ENCODE results near the gene NLGN3. TPM values are rescaled to one million over a fixed set of nuclear protein-coding genes. Genes with fewer than 3 reads are reported as not detected.
A peak's percentile ranks its signal among the peaks of the same experiment; 100 is the strongest.

The NLGN3 gene
- total RNA-seq, 1 donor from 2014 or later, result 3.7 TPM

DNA sequence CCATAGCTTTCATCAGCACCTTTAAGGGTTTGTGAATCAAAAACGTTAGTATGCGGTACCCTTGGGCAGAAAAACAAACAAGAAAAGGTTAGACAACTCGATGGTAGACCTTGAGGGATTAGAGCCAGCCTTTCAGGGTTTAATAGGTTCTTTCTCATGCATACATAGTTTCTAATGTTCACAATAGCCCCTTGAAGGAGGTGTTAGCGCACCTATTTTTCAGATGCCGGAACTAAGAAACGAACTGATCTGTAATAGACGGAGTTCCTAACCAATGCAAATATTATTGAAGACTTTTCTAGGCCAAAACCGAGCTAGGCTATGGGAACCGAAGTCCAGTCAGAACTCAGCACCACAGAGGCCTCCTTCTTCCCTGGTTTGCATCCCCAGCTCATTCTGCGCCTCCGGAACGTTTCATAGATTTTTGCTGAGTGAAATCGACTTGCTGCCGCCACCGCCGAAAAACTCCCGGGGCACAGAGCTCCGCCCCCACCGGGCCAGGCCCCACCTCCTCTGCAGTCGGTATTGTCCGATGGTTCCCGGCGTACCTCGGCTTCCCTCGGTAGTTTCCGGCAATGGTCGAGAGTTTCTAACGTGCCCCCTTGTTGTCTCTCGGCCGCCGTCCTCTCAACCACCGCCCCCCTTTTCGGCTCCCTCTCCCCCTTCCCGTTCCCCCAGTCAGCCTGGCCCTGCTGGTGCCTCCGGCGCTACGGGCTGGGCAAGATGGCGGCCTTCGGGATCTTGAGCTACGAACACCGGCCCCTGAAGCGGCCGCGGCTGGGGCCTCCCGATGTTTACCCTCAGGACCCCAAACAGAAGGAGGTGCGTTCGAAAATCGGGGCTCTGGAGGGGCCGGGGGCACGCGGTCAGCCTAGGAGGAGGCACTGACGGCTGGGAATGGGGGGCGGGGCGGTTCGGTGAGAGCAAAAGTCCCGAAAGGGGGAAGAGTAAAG is 26.3 kb upstream of the NLGN3 start, which contains the start of gene MED12:
Gene MED12, plus strand, starts transcription at position 565 of the 953 bp plus-strand sequence. Its CDS starts 159 bp downstream, at position 724.
- peak; percentile 94 for DNase-seq

DNA sequence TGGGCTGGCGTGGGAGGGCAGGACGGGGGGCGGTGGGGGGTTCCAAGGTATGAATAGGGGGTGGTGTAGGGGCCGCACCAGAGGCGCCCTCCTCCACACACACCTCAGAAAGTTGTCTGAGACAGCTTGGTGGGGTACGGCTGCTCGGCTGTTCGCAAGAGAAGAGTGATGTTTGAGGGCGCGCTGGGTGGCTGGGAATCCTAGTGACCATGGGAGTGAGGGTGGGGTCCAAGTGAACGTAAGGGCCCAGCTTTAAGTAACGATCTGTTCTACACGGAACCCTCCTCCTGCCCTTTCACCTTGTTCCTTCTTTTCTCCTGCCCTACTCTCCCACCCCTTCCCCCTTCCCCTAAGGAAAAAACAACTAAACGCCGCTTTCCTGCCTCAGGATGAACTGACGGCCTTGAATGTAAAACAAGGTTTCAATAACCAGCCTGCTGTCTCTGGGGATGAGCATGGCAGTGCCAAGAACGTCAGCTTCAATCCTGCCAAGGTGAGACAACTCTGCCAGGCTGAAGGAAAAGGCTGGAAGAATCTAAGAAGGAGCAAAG is 25.6 kb upstream of the NLGN3 start:
- no peak for DNase-seq

DNA sequence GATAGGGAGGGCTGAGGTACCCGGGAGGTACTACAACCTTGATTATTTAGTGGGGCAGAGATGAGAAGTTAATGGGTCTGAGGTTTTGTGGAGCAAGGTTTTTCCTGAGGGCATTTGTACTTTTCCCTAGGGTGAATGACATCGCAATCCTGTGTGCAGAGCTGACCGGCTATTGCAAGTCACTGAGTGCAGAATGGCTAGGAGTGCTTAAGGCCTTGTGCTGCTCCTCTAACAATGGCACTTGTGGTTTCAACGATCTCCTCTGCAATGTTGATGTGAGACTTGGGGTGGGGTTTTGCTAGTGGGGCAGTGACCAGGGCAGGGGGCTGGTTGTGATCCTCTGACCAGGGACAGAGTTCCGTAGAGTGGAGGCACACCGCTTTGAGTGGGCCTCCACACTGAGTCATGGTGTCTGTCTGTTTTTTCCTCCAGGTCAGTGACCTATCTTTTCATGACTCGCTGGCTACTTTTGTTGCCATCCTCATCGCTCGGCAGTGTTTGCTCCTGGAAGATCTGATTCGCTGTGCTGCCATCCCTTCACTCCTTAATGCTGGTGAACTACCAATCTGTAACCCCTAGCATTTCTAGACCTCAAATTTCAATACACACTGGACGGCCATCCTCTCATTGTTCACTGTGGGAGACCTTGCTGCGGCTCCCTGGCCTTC is 16.3 kb upstream of the NLGN3 start:
- no peak for DNase-seq

DNA sequence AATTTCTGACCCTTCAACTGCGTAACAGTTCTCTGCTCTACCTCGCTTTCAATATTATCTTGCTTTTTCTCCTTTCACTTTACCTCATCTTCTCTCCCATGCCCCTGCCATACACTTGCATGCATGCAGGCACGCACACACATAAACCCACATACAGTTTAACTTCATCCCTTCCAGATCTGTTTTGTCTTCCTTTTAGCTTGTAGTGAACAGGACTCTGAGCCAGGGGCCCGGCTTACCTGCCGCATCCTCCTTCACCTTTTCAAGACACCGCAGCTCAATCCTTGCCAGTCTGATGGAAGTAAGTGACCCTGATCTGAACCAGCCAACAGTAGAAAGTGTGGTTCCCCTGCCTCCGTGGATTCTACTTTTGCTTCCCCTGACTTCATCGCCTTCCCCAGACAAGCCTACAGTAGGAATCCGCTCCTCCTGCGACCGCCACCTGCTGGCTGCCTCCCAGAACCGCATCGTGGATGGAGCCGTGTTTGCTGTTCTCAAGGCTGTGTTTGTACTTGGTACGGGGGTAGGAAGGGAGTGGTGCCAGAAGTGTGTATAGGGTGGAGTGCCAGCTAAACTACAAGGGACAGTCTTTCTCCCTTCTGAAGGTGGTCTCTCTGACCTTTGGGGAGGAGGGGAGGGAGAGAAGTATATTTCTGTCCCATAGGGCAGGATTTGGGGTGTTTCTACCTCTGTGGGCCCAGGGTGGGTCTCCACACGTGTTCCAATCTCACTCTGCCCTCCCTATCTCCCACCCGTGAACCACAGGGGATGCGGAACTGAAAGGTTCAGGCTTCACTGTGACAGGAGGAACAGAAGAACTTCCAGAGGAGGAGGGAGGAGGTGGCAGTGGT is 15.5 kb upstream of the NLGN3 start:
- DNase-seq, result peak; percentile 84

DNA sequence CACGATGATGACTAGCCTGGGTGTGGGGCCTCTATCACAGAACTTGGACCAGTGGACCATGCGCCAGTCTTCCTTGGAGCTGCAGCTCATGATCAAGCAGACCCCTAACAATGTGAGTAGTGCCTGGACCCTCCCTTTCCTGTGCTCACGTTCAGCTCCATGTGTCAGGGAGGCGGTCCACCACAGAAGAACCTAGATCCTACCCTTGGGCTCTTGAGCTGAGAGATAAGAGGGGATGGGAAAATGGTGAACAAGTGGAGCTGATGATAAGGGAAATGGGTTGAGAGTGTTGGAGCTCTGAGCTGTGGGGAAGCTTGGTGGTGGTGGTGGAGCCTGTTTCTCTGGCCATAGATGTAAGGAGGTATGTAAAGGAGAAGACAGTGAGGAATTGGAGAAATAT is 13.1 kb upstream of the NLGN3 start:
- no peak for DNase-seq

DNA sequence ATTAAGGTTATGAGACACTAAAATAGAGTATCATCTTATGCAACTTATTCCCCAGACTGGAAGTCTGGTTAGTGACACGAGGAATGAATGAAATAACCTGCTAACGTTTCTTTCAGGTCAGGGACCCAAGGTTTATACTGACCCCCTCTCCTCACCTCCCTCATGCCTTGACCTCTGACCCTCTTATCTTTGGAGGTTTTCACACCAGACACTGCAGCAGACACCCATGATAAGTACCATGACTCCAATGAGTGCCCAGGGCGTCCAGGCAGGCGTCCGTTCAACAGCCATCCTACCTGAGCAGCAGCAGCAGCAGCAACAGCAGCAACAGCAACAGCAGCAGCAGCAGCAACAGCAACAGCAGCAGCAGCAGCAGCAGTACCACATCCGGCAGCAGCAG is 4.2 kb upstream of the NLGN3 start:
- DNase-seq, result no peak

DNA sequence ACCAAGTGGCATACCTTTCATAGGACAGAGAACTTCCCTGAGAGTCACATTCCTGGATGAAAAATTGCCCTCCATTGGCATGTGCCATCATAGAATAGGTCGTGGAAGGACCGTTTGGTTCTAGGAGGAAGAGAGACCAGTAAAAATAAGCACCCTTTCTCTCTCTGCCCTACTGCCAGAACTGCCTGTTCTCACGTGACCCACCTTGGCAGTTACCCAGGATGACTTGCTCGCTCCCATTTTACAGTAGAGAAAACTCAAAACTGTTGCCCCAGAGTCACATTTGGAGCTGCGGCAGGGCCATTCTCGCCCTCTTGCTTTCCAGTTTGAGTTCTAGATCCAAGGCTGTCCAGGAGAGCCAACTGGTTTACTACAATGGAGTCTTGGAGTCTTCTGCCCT is 1.1 kb upstream of the NLGN3 start:
- no peak for DNase-seq

DNA sequence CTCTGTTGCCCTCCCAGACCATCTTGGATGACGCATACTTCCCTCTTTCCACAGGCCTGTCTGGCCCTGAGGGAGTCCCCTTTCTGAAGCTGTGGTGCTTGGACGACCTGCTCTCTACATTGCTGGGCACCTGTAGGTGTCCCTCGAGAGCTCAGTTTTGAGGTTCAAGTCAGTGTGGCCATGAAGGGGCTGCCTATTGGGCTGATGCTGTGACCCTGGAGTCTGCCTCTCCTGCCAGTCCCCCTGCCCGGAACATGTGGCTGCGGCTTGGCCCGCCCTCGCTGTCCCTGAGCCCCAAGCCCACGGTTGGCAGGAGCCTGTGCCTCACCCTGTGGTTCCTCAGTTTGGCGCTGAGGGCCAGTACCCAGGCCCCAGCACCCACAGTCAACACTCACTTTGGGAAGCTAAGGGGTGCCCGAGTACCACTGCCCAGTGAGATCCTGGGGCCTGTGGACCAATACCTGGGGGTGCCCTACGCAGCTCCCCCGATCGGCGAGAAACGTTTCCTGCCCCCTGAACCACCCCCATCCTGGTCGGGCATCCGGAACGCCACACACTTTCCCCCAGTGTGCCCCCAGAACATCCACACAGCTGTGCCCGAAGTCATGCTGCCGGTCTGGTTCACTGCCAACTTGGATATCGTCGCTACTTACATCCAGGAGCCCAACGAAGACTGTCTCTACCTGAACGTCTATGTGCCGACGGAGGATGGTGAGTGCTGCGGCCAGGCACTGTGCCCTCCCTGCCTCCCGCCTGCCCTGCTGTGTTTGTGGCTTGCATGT is 3.0 kb downstream of the NLGN3 start:
- DNase-seq, result no peak

DNA sequence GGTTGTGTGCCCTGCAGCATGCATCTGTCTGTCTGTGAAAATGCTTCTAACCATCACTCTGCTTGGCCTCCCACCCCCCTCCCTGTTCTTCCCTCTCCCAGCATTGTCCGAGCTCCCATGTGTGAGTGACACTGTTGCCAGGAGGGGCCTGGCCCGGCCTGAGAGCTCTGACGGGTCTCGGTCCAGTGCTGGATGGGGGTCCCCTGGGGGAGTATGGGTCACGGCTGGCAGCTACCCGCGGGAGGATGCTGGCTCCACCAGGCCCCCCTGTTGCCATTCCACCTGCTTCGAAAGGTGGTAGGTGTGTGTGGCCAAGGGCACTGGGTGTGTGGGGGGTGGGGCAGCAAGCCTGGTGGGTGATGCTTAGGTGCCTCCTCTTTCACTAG is 3.6 kb downstream of the NLGN3 start:
- DNase-seq, result no peak

DNA sequence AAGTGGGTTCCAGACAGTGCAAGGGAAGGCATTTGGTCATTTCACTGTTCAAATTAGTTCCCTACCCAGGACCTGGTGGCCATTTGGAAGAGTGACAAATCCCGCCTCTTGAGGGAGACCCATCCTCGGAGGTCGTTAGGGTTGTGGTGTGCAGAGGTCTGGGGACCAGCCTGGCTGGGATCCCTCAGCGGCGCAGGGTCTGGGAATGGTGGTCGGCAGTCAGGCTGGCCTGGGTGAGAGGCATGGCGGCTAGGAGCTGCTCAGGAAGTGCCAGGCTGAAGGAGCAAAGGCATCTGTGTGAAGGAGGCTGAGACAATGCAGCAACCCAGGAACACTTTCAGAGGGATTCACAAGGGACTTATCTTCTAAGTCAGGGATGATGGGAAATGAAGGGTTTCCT is 6.7 kb downstream of the NLGN3 start:
- no peak for DNase-seq

DNA sequence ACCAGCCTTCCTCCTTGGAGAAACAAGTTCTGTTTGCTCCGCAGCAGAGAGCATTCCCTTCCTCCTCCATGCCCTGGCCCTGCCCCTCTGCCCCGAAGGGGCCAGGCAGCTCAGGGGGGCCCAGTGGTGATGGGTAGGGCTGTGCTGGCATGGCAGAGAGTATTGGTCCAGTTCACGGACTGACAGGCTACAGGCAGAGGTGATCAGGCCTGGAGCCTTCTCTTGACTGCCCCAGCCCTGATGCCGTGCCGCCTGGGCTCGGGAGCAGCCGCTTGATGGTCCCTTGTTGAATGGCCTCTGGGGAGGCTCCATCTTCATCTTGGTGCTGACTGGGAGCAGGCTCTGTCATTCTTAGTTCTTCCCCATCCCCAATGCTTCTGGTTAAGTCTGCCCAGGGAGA is 9.6 kb downstream of the NLGN3 start:
- DNase-seq, result no peak

DNA sequence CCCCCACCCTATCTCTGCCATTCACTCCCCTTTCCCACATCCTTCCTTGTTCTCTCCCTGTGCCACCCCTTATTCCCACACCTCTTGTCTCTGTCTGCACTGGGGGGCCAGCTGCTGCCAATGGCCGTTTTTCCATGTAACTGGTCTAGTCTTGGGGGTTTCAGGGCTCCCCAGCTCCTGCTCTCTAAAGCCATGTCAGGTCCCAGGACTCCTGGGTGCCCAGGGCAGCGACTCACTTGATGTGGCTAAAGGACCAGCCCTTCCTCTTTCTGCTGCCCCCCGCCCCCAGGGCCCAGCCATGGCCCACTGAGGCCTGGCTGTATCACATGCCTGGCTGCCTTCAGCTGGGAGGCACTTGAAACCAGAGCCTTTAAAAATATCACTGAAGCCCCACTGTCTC is 10.0 kb downstream of the NLGN3 start:
- no peak for DNase-seq

DNA sequence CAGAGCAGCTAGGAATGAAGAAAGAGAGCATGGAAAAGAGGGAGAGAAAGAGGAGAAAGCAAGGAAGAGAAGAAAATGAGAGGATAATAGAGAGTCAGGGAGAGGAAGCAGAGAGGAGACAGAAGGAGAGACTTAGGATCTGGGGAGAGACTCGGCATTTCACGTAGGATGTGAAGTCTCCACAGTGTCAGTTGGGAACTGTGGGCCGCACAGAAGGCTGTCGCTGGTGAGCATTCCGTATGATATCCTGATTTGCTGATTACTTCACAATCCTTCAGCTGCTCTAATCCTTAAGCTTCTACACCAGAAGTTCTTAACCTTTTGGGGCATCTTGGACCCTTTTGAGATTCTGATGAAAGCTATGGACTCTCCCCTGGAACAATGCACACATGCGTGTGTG is 14.0 kb downstream of the NLGN3 start:
- no peak for DNase-seq

DNA sequence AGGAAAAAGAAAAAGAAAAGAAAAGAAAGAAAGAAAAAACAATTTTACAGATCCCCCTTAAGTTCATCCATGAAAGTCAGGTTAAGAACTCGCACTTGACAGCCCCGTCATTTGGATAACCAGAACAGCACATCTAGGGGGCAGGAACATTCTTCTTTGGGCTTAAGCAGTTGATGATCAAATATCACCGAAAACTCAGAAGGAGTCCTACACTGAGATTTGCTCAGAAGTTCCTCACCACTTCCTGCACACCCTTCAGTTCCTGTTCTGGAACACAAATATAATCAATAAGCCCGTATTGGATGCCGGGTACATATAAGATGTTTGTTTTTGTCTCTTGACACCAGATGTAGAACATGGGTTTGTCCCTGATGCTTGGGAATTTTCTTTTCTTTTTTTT is 14.7 kb downstream of the NLGN3 start:
- DNase-seq, result no peak

DNA sequence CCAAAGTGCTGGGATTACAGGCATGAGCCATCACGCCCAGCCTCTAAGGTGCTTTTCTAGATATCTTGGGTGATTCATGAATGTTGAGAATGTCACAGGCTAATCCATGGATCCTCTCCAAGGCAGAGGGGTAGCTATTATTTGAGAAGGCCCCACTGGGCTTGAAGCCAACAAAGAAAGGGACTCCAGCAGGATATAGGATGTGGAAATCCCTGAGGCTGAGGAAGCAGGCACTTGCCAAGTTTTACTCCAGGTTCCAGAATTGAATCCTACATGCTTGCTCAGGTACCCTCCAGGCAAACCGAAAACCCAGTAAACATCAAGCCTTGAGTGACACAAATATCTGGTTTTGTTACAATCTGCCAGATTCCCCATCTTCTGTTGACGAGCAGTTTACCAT is 15.8 kb downstream of the NLGN3 start:
- no peak for DNase-seq

DNA sequence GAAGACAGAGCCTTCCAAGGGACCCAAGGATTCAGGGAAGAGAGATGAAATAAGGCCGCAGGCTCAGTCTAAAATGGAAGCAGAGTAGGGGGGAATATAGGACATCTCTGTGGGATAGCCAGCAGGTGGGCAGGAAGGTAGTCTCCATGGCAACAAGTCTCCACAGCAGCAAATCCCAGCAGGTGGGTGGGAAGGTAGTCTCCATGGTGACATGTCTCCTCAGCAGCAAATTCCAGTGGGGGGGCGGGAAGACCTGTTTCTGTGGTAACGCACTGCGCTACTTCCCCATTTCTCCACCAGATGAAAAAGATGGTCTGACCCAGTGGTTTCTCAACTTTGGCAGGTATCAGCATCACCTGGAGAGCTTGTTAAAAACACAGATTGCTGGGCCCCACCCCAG is 18.3 kb downstream of the NLGN3 start:
- no peak for DNase-seq

DNA sequence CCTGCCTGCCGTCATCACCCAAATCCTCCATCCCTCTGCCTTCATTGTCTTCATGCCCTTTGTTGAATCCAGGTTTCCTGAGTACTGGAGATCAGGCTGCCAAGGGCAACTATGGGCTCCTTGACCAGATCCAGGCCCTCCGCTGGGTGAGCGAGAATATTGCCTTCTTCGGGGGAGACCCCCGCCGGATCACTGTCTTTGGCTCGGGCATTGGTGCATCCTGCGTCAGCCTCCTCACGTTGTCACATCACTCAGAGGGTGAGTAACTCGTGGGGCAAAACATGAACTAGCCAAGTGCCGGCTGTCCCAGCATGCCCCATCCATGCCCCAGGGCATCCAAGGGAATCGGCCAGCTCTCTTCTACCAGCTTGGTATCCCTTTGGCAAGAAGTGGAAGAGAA is 19.4 kb downstream of the NLGN3 start:
- no peak for DNase-seq

DNA sequence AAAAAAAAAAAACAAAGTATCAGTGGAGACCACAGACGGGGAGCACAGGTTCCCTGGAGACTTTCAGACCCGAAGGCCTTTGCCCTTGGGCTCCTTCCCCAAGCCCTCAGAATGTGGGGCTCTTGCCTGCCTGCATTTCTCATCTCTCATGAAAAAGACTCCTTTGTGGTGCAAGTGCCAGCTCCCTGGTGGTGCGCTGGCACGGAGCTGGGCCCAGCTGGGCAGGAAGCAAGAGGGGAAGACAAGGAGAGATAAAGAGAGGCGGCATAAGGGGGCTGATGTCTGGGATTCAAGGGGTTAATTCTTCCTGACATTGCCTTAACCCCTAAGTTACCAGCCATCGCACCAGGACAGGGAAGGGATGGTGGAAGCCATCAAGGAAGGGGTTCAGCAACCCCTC is 21.8 kb downstream of the NLGN3 start:
- DNase-seq, result no peak

DNA sequence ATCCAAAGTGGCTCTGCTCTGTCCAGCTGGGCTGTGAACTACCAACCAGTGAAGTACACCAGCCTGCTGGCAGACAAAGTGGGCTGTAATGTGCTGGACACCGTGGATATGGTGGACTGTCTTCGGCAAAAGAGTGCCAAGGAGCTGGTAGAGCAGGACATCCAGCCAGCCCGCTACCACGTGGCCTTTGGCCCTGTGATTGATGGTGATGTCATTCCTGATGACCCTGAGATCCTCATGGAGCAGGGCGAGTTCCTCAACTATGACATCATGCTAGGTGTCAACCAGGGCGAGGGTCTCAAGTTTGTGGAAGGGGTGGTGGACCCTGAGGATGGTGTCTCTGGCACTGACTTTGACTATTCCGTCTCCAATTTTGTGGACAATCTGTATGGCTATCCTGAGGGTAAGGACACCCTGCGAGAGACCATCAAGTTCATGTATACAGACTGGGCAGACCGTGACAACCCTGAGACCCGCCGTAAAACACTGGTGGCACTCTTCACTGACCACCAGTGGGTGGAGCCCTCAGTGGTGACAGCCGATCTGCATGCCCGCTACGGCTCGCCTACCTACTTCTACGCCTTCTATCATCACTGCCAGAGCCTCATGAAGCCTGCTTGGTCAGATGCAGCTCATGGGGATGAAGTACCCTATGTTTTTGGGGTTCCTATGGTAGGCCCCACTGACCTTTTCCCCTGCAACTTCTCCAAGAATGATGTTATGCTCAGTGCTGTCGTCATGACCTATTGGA is 22.6 kb downstream of the NLGN3 start:
- no peak for DNase-seq

DNA sequence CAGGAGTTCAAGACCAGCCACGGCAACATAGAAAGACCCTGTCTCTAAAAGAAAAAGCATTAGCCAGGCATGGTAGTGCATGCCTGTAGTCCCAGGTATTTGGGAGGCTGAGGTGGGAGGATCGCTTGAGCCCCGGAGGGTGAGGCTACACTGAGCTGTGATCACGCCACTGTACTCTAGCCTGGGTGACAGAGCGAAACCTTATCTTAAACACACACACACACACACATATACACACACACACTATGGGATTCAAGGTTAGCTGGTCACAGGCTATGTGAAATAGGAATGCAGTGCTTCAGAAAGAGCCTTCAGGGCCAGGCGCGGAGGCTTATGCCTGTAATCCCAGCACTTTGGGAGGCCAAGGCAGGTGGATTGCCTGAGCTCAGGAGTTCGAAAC is 23.5 kb downstream of the NLGN3 start:
- no peak for DNase-seq

DNA sequence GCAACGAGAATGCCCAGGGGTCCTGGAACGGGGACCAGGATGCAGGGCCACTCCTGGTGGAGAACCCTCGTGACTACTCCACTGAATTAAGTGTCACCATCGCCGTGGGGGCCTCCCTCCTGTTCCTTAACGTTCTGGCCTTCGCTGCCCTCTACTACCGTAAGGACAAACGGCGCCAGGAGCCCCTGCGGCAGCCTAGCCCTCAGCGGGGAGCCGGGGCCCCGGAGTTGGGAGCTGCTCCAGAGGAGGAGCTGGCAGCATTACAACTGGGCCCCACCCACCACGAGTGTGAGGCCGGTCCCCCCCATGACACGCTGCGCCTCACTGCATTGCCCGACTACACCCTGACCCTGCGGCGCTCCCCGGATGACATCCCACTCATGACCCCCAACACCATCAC is 24.9 kb downstream of the NLGN3 start:
- DNase-seq, result no peak

All from tongue (tissue), 2 donors.